HL-60 (cell line): ENCODE results near the gene APOC4.

ENCODE experiments used
- POLR2AphosphoS5 ChIP-seq: IDR thresholded peaks from 2 replicates; pipeline ENCODE4 v1.6.1; 2012; ENCODE audit warnings: low read depth
- TF ChIP-seq, protein P1 (sequence below): IDR thresholded peaks from one replicate; pipeline ENCODE4 v1.5.1; 2011; ENCODE audit warnings: low read length, control low read depth, inconsistent platforms; ENCODE audit not compliant: insufficient read depth
- TF ChIP-seq, protein P2 (sequence below): IDR thresholded peaks from 2 replicates; pipeline ENCODE4 v1.6.1; 2012; ENCODE audit warnings: low read depth; ENCODE audit not compliant: insufficient replicate concordance

DNA sequence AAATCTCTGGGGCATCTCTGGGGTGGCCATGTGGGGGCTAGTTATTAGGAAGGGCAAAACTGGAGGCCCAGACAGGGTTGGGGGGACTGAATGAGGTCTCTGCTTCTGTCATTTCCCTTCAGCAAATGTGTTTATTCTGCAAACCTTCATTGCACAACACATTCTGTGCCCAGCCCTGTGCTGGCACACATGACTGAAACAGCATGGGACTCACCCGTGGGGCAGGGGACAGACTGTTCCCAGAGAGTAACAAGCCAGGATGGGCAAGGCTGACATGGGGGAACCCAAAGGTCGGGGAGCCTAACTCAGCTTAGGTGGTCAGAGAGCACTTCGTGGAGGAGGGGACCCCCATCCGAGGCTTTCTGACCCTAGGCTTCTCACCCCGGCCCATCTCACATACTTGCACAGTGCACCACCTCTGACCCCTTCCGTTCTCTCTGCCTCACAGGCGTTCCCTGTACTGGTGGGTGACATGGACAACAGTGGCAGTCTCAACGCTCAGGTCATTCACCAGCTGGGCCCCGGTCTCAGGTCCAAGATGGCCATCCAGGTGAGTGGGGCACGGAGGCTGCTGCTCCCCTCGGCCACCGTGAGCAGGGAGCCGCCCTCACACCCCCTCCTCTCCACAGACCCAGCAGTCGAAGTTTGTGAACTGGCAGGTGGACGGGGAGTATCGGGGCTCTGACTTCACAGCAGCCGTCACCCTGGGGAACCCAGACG is 48.5 kb upstream of the APOC4 start:
- TF ChIP-seq, protein P1, sequence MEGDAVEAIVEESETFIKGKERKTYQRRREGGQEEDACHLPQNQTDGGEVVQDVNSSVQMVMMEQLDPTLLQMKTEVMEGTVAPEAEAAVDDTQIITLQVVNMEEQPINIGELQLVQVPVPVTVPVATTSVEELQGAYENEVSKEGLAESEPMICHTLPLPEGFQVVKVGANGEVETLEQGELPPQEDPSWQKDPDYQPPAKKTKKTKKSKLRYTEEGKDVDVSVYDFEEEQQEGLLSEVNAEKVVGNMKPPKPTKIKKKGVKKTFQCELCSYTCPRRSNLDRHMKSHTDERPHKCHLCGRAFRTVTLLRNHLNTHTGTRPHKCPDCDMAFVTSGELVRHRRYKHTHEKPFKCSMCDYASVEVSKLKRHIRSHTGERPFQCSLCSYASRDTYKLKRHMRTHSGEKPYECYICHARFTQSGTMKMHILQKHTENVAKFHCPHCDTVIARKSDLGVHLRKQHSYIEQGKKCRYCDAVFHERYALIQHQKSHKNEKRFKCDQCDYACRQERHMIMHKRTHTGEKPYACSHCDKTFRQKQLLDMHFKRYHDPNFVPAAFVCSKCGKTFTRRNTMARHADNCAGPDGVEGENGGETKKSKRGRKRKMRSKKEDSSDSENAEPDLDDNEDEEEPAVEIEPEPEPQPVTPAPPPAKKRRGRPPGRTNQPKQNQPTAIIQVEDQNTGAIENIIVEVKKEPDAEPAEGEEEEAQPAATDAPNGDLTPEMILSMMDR = no peak
- TF ChIP-seq, protein P2, sequence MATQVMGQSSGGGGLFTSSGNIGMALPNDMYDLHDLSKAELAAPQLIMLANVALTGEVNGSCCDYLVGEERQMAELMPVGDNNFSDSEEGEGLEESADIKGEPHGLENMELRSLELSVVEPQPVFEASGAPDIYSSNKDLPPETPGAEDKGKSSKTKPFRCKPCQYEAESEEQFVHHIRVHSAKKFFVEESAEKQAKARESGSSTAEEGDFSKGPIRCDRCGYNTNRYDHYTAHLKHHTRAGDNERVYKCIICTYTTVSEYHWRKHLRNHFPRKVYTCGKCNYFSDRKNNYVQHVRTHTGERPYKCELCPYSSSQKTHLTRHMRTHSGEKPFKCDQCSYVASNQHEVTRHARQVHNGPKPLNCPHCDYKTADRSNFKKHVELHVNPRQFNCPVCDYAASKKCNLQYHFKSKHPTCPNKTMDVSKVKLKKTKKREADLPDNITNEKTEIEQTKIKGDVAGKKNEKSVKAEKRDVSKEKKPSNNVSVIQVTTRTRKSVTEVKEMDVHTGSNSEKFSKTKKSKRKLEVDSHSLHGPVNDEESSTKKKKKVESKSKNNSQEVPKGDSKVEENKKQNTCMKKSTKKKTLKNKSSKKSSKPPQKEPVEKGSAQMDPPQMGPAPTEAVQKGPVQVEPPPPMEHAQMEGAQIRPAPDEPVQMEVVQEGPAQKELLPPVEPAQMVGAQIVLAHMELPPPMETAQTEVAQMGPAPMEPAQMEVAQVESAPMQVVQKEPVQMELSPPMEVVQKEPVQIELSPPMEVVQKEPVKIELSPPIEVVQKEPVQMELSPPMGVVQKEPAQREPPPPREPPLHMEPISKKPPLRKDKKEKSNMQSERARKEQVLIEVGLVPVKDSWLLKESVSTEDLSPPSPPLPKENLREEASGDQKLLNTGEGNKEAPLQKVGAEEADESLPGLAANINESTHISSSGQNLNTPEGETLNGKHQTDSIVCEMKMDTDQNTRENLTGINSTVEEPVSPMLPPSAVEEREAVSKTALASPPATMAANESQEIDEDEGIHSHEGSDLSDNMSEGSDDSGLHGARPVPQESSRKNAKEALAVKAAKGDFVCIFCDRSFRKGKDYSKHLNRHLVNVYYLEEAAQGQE = no peak
- no peak for TF ChIP-seq POLR2AphosphoS5
